Thyroid gland (tissue), 4 donors: ENCODE measurements around the gene AP1B1.

Source experiments
- POLR2A ChIP-seq, 2 donors: fragments of 450-650 bp; IDR thresholded peaks; one replicate each; pipeline ENCODE4 v1.6.1; 2017; ENCODE audit warnings: antibody characterized with exemption in 2 of 2, mild to moderate bottlenecking in 2 of 2, moderate library complexity in 1 of 2
- TF ChIP-seq, protein P1 (sequence below), 6 experiments: fragments of 200-600 bp in 3 of 6; fragments of 450-650 bp in 3 of 6; sonication (generic) in 3 of 6; IDR thresholded peaks; one replicate each; pipeline ENCODE4 v1.5.1; 2016 to 2019; ENCODE audit warnings: antibody characterized with exemption in 6 of 6, mild to moderate bottlenecking in 2 of 6, inconsistent platforms in 1 of 6, moderate library complexity in 1 of 6

DNA sequence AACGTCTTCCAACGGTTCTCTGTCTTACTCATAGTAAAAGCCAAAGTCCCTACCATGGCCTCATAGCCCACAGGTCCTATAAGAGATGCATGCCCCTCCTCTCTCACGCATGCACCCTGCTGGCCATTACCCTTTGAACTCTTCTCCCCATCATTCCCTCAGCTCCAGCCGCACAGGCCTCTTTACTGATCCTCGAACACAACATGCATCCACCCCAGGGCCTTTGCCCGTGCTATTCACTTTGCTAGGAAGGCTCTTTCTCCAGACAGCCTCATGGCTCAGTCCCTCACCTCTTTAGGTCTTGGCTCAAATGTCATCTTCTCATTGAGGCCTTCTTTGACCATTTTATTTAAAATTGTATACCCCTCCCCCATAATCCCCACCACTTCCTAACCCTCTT lies 7.5 kb downstream of the AP1B1 start:
- TF ChIP-seq, protein P1, sequence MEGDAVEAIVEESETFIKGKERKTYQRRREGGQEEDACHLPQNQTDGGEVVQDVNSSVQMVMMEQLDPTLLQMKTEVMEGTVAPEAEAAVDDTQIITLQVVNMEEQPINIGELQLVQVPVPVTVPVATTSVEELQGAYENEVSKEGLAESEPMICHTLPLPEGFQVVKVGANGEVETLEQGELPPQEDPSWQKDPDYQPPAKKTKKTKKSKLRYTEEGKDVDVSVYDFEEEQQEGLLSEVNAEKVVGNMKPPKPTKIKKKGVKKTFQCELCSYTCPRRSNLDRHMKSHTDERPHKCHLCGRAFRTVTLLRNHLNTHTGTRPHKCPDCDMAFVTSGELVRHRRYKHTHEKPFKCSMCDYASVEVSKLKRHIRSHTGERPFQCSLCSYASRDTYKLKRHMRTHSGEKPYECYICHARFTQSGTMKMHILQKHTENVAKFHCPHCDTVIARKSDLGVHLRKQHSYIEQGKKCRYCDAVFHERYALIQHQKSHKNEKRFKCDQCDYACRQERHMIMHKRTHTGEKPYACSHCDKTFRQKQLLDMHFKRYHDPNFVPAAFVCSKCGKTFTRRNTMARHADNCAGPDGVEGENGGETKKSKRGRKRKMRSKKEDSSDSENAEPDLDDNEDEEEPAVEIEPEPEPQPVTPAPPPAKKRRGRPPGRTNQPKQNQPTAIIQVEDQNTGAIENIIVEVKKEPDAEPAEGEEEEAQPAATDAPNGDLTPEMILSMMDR (IDR thresholded peaks at IDR 0.05): no peak
- TF ChIP-seq POLR2A (IDR thresholded peaks at IDR 0.05): no peak
